Neuronal stem cell (in vitro differentiated cells): ENCODE measurements around the gene PANK4.

Experiments
- DNase-seq: peaks from one replicate; pipeline ENCODE4 v3.0.0-alpha.2; 2013; ENCODE audit warnings: low spot score
- H2AFZ ChIP-seq: one replicate; pipeline ENCODE4 v1.6.1; 2013; ENCODE audit warnings: mild to moderate bottlenecking, low read length, inconsistent platforms
- H2AK5ac ChIP-seq: 2 replicates; pipeline ENCODE4 v1.6.1; 2013; ENCODE audit warnings: low read depth, mild to moderate bottlenecking, inconsistent platforms, low read length, moderate library complexity, mixed read lengths
- H2BK120ac ChIP-seq: 2 replicates; pipeline ENCODE4 v1.6.1; 2013; ENCODE audit warnings: low read depth, mild to moderate bottlenecking, inconsistent platforms, low read length, moderate library complexity, mixed read lengths
- H2BK12ac ChIP-seq: one replicate; pipeline ENCODE4 v1.6.1; 2013; ENCODE audit warnings: low read length, inconsistent platforms
- H2BK15ac ChIP-seq: 2 replicates; pipeline ENCODE4 v1.6.1; 2013; ENCODE audit warnings: mild to moderate bottlenecking, low read length, inconsistent platforms, mixed read lengths
- H2BK5ac ChIP-seq: one replicate; pipeline ENCODE4 v1.6.1; 2013; ENCODE audit warnings: inconsistent platforms, mild to moderate bottlenecking, low read length, moderate library complexity
- H3K14ac ChIP-seq: one replicate; pipeline ENCODE4 v1.6.1; 2013; ENCODE audit warnings: low read length, inconsistent platforms
- H3K18ac ChIP-seq: 2 replicates; pipeline ENCODE4 v1.6.1; 2013; ENCODE audit warnings: low read length, inconsistent platforms
- H3K23ac ChIP-seq: 2 replicates; pipeline ENCODE4 v1.6.1; 2013; ENCODE audit warnings: low read depth, mild to moderate bottlenecking, mixed read lengths, low read length, inconsistent platforms; ENCODE audit not compliant: poor library complexity
- H3K27ac ChIP-seq: replicated peaks from 3 replicates; pipeline ENCODE4 v1.5.1; 2013; ENCODE audit warnings: low read length, inconsistent platforms
- H3K27me3 ChIP-seq, 3 experiments: 2 replicates each; pipeline ENCODE4 v1.6.1; 2013; ENCODE audit warnings: low read length in 3 of 3, mild to moderate bottlenecking in 2 of 3, inconsistent platforms in 1 of 3, low read depth in 1 of 3, mixed read lengths in 1 of 3, moderate library complexity in 1 of 3; ENCODE audit not compliant: control insufficient read depth in 3 of 3, insufficient read depth in 3 of 3
- H3K36me3 ChIP-seq, 2 donors: replicated peaks in 1 of 2; 2 replicates each; pipeline ENCODE4 v1.6.1; 2013; ENCODE audit warnings: low read length in 2 of 2; ENCODE audit not compliant: control insufficient read depth in 2 of 2, insufficient read depth in 2 of 2
- H3K4ac ChIP-seq: 2 replicates; pipeline ENCODE4 v1.6.1; 2013; ENCODE audit warnings: inconsistent platforms, mild to moderate bottlenecking, low read length, moderate library complexity
- H3K4me1 ChIP-seq, 2 donors: 1 replicate in 1 of 2; 2 replicates in 1 of 2; pipeline ENCODE4 v1.6.1; 2013; ENCODE audit warnings: low read length in 2 of 2, low read depth in 1 of 2; ENCODE audit not compliant: control insufficient read depth in 2 of 2, insufficient read depth in 1 of 2
- H3K4me2 ChIP-seq: one replicate; pipeline ENCODE4 v1.6.1; 2013; ENCODE audit warnings: mild to moderate bottlenecking, low read length, inconsistent platforms; ENCODE audit not compliant: insufficient read depth, poor library complexity, severe bottlenecking
- H3K4me3 ChIP-seq, 2 donors: 2 replicates each; pipeline ENCODE4 v1.5.1; 2013; ENCODE audit warnings: low read length in 2 of 2, mild to moderate bottlenecking in 2 of 2, inconsistent platforms in 1 of 2, moderate library complexity in 1 of 2
- H3K79me1 ChIP-seq: one replicate; pipeline ENCODE4 v1.6.1; 2013; ENCODE audit warnings: low read depth, mild to moderate bottlenecking, inconsistent platforms, low read length, moderate library complexity
- H3K9ac ChIP-seq: one replicate; pipeline ENCODE4 v1.6.1; 2013; ENCODE audit warnings: mild to moderate bottlenecking, low read depth, low read length, inconsistent platforms; ENCODE audit not compliant: poor library complexity
- H3K9me3 ChIP-seq, 2 donors: replicated peaks in 1 of 2; 2 replicates each; pipeline versions ENCODE3 to v1.6.1; 2013; ENCODE audit warnings: low read length in 2 of 2, mild to moderate bottlenecking in 2 of 2, inconsistent platforms in 1 of 2, low read depth in 1 of 2, mixed read lengths in 1 of 2, moderate library complexity in 1 of 2; ENCODE audit not compliant: control insufficient read depth in 2 of 2, insufficient read depth in 1 of 2
- H4K8ac ChIP-seq: one replicate; pipeline ENCODE4 v1.6.1; 2013; ENCODE audit warnings: low read depth, mild to moderate bottlenecking, inconsistent platforms, low read length, moderate library complexity
- H4K91ac ChIP-seq: one replicate; pipeline ENCODE4 v1.6.1; 2013; ENCODE audit warnings: low read length, low read depth, mild to moderate bottlenecking, inconsistent platforms; ENCODE audit not compliant: poor library complexity
- WGBS, 2 donors: extraction: QIAGEN DNeasy Blood & Tissue Kit; methylation state at CpG; one replicate each; pipeline ENCODE4 v1.1.7; 2013; ENCODE audit warnings: missing lambda C conversion rate in 2 of 2, mixed read lengths in 1 of 2; ENCODE audit not compliant: insufficient read length in 2 of 2, insufficient replicate concordance in 1 of 2; ENCODE audit errors: extremely low coverage in 2 of 2; 5-methylcytosine and 5-hydroxymethylcytosine counted together

Gene PANK4

DNA sequence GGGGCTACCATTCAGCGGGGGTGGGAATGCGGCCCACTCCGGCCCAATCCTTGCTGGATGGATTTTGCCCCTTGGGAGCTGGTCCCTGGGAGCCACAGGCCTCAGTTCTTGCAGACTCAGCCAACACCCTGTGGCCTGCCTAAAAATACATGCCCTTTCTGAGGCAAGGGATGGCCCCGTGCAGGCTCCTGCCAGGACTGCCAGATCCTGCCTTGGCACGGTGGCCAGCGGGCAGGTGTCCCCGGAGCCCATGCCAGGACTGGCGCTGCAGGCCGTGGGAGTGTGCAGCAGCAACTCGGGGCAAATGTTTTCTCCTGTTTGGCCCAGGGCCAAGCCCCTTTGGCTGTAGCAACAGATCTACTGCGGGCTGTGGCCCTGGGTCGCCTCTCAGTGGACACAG, 1.6 kb upstream of the PANK4 start:
- peak overlapping the region; percentile 92 for H3K9ac ChIP-seq
- H2AFZ ChIP-seq = no peak overlapping the region
- H2BK12ac ChIP-seq = peak overlapping the region; percentile 27
- DNase-seq = no peak
- H3K4me1 ChIP-seq = peaks cover 51 to 52% of the 10 kb centered on the region in 2 donors
- peak overlapping the region; percentile 68 for H4K8ac ChIP-seq
- peaks cover 0 to 57% (median 0%) of the 10 kb centered on the region in 3 experiments for H3K27me3 ChIP-seq
- no peaks in the 10 kb centered on the region for H3K9me3 ChIP-seq
- peaks cover 21% of the 10 kb centered on the region for H3K79me1 ChIP-seq
- peak overlapping the region; percentile 95 for H3K18ac ChIP-seq
- H3K14ac ChIP-seq = peak overlapping the region; percentile 25
- peak overlapping the region; percentile 79 for H3K4me2 ChIP-seq
- peak overlapping the region; percentile 58 for H2BK120ac ChIP-seq
- peak overlapping the region; percentile 81 for H3K27ac ChIP-seq
- peaks cover 10 to 11% of the 10 kb centered on the region in 2 donors for H3K36me3 ChIP-seq
- no peak overlapping the region for H4K91ac ChIP-seq
- H2AK5ac ChIP-seq = peak overlapping the region; percentile 74
- no peak overlapping the region for H2BK15ac ChIP-seq
- H3K23ac ChIP-seq = peak overlapping the region; percentile 17
- H3K4ac ChIP-seq = no peak overlapping the region
- peak overlapping the region in 1 of 2 donors; percentile 96 for H3K4me3 ChIP-seq
- peak overlapping the region; percentile 72 for H2BK5ac ChIP-seq
- no CpG with 5 or more reads among the region's 12 CpGs for WGBS, 2 donors

- peak overlapping the region; percentile 58 for H2BK120ac ChIP-seq
- no peak overlapping the region for H3K4ac ChIP-seq
- DNase-seq = no peak
- H3K23ac ChIP-seq = peak overlapping the region; percentile 17
- peaks cover 0 to 53% (median 0%) of the 10 kb centered on the region in 3 experiments for H3K27me3 ChIP-seq
- peak overlapping the region; percentile 92 for H3K9ac ChIP-seq
- H4K8ac ChIP-seq = no peak overlapping the region
- H2AK5ac ChIP-seq = peak overlapping the region; percentile 74
- peak overlapping the region; percentile 25 for H3K14ac ChIP-seq
- H2BK15ac ChIP-seq = no peak overlapping the region
- no peak overlapping the region for H2AFZ ChIP-seq
- peaks cover 21% of the 10 kb centered on the region for H3K79me1 ChIP-seq
- peak overlapping the region; percentile 81 for H3K27ac ChIP-seq
- peak overlapping the region in 1 of 2 donors; percentile 96 for H3K4me3 ChIP-seq
- H2BK5ac ChIP-seq = peak overlapping the region; percentile 72
- no peaks in the 10 kb centered on the region for H3K9me3 ChIP-seq
- peak overlapping the region; percentile 75 for H4K91ac ChIP-seq
- no peak overlapping the region for H2BK12ac ChIP-seq
- peaks cover 11 to 15% of the 10 kb centered on the region in 2 donors for H3K36me3 ChIP-seq
- H3K18ac ChIP-seq = peak overlapping the region; percentile 95
- H3K4me1 ChIP-seq = peaks cover 46 to 47% of the 10 kb centered on the region in 2 donors
- H3K4me2 ChIP-seq = peak overlapping the region; percentile 79
- WGBS, 2 donors = no CpG with 5 or more reads among the region's 4 CpGs
Observed at GRCh38 chr1:2527556-2527860, 1.1 kb upstream of the PANK4 start.

GRCh38 chr1:2526824-2527555, 594 bp upstream of the PANK4 start:
- H3K27me3 ChIP-seq = peaks cover 0 to 48% (median 0%) of the 10 kb centered on the region in 3 experiments
- H3K27ac ChIP-seq = peak overlapping the region; percentile 81

DNA sequence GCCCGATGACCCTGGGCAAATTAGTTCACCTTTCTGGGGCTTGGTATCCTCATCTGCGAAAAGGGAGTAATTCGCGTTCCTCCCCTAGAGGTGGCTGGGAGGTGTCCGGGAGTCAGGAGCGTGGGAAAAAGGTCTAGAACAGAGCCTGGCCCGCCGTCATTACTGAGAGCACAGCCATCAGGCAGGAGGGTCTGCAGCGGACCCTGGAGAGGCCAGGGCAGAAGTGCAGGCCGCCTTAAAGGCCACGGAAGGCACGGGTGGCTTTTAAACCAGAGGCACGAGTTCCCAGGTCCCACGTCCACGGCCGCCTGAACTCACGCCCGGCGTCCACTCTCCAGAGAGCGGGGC, 850 bp downstream of the PANK4 start:
- Histone ChIP-seq H2AK5ac (peak overlapping the region; percentile 93), H4K91ac (no peak overlapping the region), H3K79me1 (peaks cover 24% of the 10 kb centered on the region), H3K4me2 (peak overlapping the region; percentile 100), H3K27ac (no peak overlapping the region), H3K27me3 (peaks cover 0 to 33% (median 0%) of the 10 kb centered on the region in 3 experiments), H3K18ac (peak overlapping the region; percentile 9), H3K4me3 (peak overlapping the region; percentile 93 to 96), H3K36me3 (peaks cover 18 to 33% of the 10 kb centered on the region in 2 donors), H3K9ac (peak overlapping the region; percentile 98), H3K23ac (peak overlapping the region; percentile 68), H2AFZ (peak overlapping the region; percentile 80), H2BK12ac (no peak overlapping the region), H4K8ac (no peak overlapping the region), H3K4me1 (peaks cover 30 to 37% of the 10 kb centered on the region in 2 donors), H3K9me3 (no peaks in the 10 kb centered on the region), H2BK120ac (no peak overlapping the region), H3K4ac (no peak overlapping the region), H2BK15ac (no peak overlapping the region), H2BK5ac (peak overlapping the region; percentile 72), H3K14ac (no peak overlapping the region)
- DNase-seq = no peak
- no CpG with 5 or more reads among the region's 20 CpGs for WGBS, 2 donors

More at GRCh38 chr1:2526824-2527555, 594 bp upstream of the PANK4 start:
- Histone ChIP-seq H2AFZ (no peak overlapping the region), H4K91ac (no peak overlapping the region), H2AK5ac (no peak overlapping the region), H3K9ac (peak overlapping the region; percentile 92), H4K8ac (no peak overlapping the region), H3K14ac (peak overlapping the region; percentile 15), H3K4ac (no peak overlapping the region), H2BK15ac (no peak overlapping the region), H2BK12ac (peak overlapping the region; percentile 31), H3K9me3 (no peaks in the 10 kb centered on the region), H2BK120ac (no peak overlapping the region), H3K4me3 (peak overlapping the region; percentile 96), H2BK5ac (peak overlapping the region; percentile 72), H3K36me3 (peaks cover 11 to 18% of the 10 kb centered on the region in 2 donors), H3K23ac (peak overlapping the region; percentile 60), H3K79me1 (peaks cover 21% of the 10 kb centered on the region), H3K18ac (peak overlapping the region; percentile 44), H3K4me1 (peaks cover 42 to 46% of the 10 kb centered on the region in 2 donors), H3K4me2 (peak overlapping the region; percentile 80)
- no CpG with 5 or more reads among the region's 20 CpGs for WGBS, 2 donors
- DNase-seq = peak; percentile 61
